Coronary artery (tissue), 2 donors: ENCODE results near the gene TFAP2A.

Source experiments
- DNase-seq: peaks from one replicate; pipeline ENCODE4 v3.0.0-alpha.2; 2017; ENCODE audit warnings: low spot score
- H3K27ac ChIP-seq, 2 donors: fragments of 200-600 bp; sonication (generic); one replicate each; pipeline ENCODE4 v1.5.1; 2016 to 2019
- H3K4me3 ChIP-seq: fragments of 200-600 bp; sonication (generic); 2 replicates; pipeline ENCODE4 v1.5.1; 2016; ENCODE audit warnings: mild to moderate bottlenecking, moderate library complexity
- TF ChIP-seq, protein P1 (sequence below): fragments of 200-600 bp; sonication (generic); IDR thresholded peaks from one replicate; pipeline ENCODE4 v1.5.1; 2019; ENCODE audit warnings: antibody characterized with exemption

The TFAP2A gene

DNA sequence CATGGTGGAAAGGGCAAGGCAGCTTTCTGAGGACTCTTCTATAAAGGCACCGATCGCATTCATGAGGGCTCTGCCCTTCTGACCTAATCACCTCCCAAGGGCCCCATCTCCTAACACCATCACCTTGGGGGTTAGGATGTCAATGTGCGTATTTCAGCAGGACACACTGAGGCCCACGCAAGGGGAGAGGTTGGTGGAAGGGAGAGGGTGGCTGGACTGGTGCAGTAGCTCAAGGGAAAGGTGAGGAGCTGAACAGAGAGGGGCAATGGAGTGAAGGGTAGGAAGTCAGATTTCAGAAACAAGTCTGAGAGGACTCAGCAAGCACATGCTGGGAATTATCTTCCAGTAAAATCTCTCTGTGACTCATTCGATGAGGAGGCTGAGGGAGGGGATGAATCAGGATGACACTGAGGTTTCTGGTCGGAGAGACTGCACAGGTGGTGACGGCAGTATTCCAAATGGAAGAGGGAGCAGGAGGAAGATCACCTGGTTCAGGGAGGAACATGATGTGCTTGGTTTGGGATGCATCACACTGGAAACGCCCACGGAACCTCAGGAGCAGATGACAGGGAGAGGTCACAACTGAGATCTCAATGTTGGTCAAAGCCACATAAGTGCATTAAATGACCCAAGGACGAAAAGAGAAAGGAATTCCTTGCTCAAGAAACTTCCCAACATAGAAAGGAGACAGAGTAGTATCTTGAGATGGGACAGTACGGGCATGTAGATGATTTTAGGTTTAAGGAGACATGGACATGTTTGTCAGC, 67.1 kb downstream of the TFAP2A start:
- H3K27ac ChIP-seq: no peak overlapping the region
- no peak overlapping the region for H3K4me3 ChIP-seq
- TF ChIP-seq, protein P1, sequence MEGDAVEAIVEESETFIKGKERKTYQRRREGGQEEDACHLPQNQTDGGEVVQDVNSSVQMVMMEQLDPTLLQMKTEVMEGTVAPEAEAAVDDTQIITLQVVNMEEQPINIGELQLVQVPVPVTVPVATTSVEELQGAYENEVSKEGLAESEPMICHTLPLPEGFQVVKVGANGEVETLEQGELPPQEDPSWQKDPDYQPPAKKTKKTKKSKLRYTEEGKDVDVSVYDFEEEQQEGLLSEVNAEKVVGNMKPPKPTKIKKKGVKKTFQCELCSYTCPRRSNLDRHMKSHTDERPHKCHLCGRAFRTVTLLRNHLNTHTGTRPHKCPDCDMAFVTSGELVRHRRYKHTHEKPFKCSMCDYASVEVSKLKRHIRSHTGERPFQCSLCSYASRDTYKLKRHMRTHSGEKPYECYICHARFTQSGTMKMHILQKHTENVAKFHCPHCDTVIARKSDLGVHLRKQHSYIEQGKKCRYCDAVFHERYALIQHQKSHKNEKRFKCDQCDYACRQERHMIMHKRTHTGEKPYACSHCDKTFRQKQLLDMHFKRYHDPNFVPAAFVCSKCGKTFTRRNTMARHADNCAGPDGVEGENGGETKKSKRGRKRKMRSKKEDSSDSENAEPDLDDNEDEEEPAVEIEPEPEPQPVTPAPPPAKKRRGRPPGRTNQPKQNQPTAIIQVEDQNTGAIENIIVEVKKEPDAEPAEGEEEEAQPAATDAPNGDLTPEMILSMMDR: no peak
- DNase-seq: no peak
